Measurements from ENCODE around the gene NDFIP2.

Gene NDFIP2

DNA sequence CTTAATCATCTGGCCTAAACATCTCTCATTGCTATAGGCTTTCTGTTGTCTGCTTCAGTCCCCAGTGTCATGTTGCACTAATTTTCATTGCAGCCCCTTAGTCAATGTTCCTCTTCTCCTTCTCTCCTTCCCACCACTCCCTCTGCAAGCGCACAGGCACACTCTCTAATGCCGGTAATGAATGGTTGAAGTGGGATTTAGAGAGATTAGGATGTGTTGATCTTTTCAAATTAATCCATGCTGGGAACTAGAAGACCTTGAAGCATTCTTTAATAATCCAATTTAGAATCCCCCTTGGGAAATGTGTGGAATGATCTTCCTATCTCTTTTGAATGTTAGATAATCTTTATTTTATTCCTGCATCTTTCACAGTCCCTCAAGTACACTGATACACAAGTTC is 33.2 kb upstream of the NDFIP2 start:
- TF ChIP-seq SNAI2 (CRISPR knock-in tag; IDR thresholded peaks at IDR 0.05) (no peak), CSDC2 (CRISPR knock-in tag; IDR thresholded peaks at IDR 0.05) (no peak), ESRRG (CRISPR knock-in tag; IDR thresholded peaks at IDR 0.05) (no peak), ZNF70 (CRISPR knock-in tag; IDR thresholded peaks at IDR 0.05) (no peak), ZFP3 (CRISPR knock-in tag; IDR thresholded peaks at IDR 0.05) (no peak), ARNTL (CRISPR knock-in tag; IDR thresholded peaks at IDR 0.05; ENCODE audit: borderline replicate concordance, low read depth) (no peak), RARB (CRISPR knock-in tag; IDR thresholded peaks at IDR 0.05) (no peak), ZC3H10 (CRISPR knock-in tag; IDR thresholded peaks at IDR 0.05) (no peak), TOX (CRISPR knock-in tag; IDR thresholded peaks at IDR 0.05; ENCODE audit: borderline replicate concordance) (no peak), ZNF565 (CRISPR knock-in tag; conservative IDR thresholded peaks at IDR 0.05; ENCODE audit: low read depth) (no peak), ZFP30 (CRISPR knock-in tag; IDR thresholded peaks at IDR 0.05) (no peak)
- TF ChIP-seq, protein P1, sequence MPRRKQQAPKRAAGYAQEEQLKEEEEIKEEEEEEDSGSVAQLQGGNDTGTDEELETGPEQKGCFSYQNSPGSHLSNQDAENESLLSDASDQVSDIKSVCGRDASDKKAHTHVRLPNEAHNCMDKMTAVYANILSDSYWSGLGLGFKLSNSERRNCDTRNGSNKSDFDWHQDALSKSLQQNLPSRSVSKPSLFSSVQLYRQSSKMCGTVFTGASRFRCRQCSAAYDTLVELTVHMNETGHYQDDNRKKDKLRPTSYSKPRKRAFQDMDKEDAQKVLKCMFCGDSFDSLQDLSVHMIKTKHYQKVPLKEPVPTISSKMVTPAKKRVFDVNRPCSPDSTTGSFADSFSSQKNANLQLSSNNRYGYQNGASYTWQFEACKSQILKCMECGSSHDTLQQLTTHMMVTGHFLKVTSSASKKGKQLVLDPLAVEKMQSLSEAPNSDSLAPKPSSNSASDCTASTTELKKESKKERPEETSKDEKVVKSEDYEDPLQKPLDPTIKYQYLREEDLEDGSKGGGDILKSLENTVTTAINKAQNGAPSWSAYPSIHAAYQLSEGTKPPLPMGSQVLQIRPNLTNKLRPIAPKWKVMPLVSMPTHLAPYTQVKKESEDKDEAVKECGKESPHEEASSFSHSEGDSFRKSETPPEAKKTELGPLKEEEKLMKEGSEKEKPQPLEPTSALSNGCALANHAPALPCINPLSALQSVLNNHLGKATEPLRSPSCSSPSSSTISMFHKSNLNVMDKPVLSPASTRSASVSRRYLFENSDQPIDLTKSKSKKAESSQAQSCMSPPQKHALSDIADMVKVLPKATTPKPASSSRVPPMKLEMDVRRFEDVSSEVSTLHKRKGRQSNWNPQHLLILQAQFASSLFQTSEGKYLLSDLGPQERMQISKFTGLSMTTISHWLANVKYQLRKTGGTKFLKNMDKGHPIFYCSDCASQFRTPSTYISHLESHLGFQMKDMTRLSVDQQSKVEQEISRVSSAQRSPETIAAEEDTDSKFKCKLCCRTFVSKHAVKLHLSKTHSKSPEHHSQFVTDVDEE (CRISPR knock-in tag; IDR thresholded peaks at IDR 0.05): no peak
- TF ChIP-seq, protein P2, sequence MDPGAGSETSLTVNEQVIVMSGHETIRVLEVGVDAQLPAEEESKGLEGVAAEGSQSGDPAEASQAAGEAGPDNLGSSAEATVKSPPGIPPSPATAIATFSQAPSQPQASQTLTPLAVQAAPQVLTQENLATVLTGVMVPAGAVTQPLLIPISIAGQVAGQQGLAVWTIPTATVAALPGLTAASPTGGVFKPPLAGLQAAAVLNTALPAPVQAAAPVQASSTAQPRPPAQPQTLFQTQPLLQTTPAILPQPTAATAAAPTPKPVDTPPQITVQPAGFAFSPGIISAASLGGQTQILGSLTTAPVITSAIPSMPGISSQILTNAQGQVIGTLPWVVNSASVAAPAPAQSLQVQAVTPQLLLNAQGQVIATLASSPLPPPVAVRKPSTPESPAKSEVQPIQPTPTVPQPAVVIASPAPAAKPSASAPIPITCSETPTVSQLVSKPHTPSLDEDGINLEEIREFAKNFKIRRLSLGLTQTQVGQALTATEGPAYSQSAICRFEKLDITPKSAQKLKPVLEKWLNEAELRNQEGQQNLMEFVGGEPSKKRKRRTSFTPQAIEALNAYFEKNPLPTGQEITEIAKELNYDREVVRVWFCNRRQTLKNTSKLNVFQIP (CRISPR knock-in tag; IDR thresholded peaks at IDR 0.05; ENCODE audit: borderline replicate concordance, low read depth): no peak
- TF ChIP-seq, protein P3, sequence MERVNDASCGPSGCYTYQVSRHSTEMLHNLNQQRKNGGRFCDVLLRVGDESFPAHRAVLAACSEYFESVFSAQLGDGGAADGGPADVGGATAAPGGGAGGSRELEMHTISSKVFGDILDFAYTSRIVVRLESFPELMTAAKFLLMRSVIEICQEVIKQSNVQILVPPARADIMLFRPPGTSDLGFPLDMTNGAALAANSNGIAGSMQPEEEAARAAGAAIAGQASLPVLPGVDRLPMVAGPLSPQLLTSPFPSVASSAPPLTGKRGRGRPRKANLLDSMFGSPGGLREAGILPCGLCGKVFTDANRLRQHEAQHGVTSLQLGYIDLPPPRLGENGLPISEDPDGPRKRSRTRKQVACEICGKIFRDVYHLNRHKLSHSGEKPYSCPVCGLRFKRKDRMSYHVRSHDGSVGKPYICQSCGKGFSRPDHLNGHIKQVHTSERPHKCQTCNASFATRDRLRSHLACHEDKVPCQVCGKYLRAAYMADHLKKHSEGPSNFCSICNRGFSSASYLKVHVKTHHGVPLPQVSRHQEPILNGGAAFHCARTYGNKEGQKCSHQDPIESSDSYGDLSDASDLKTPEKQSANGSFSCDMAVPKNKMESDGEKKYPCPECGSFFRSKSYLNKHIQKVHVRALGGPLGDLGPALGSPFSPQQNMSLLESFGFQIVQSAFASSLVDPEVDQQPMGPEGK (CRISPR knock-in tag; IDR thresholded peaks at IDR 0.05; ENCODE audit: borderline replicate concordance): no peak
- ATAC-seq: no peak

DNA sequence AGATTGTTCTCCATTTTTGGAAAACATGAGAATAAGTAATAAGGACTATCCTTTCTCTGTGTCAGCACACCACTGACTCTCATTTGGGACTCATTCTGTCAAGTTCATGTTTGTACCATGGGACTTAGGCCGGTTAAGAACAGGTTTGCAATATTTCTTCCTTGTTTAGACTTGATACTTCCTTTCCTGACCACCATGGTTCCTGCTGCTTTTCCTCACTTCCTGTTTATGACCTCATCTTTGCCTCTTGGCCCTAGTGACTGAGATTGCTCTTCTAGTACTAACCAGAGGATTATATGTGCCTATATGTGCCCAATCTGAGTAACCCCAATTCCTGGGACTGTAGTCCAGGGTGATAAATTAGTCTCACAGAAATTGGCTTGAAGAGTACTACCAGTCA is 32.5 kb upstream of the NDFIP2 start:
- no peak for TF ChIP-seq ZNF70 (CRISPR knock-in tag; IDR thresholded peaks at IDR 0.05)
- TF ChIP-seq, protein P2 (CRISPR knock-in tag; IDR thresholded peaks at IDR 0.05; ENCODE audit: borderline replicate concordance, low read depth): no peak
- no peak for ATAC-seq

DNA sequence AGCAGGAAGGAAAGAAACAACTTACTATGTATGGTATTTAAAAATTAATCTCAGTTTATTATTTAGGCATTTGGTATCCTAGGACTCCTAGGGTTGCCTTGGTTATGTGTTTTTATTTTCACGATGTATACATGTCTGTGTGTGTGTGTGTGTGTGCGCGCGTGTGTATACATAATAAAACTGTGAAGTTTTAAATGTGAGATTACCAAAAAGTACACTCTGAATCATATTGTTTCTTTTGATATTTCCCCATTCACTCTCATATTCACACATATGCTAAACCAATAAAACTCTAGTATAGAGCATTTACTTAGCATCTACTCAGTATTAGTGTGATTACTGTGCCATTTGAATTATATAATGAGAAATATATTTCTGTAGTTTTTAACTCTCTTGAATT is 30.8 kb upstream of the NDFIP2 start:
- no peak for ATAC-seq
- TF ChIP-seq, protein P4, sequence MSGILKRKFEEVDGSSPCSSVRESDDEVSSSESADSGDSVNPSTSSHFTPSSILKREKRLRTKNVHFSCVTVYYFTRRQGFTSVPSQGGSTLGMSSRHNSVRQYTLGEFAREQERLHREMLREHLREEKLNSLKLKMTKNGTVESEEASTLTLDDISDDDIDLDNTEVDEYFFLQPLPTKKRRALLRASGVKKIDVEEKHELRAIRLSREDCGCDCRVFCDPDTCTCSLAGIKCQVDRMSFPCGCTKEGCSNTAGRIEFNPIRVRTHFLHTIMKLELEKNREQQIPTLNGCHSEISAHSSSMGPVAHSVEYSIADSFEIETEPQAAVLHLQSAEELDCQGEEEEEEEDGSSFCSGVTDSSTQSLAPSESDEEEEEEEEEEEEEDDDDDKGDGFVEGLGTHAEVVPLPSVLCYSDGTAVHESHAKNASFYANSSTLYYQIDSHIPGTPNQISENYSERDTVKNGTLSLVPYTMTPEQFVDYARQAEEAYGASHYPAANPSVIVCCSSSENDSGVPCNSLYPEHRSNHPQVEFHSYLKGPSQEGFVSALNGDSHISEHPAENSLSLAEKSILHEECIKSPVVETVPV (CRISPR knock-in tag; IDR thresholded peaks at IDR 0.05): no peak
- TF ChIP-seq ZNF565 (CRISPR knock-in tag; conservative IDR thresholded peaks at IDR 0.05; ENCODE audit: low read depth) (no peak), ZC3H10 (CRISPR knock-in tag; IDR thresholded peaks at IDR 0.05) (no peak), ISL1 (CRISPR knock-in tag; IDR thresholded peaks at IDR 0.05) (no peak), ZNF70 (CRISPR knock-in tag; IDR thresholded peaks at IDR 0.05) (no peak), RARB (CRISPR knock-in tag; IDR thresholded peaks at IDR 0.05) (no peak), SNAI2 (CRISPR knock-in tag; IDR thresholded peaks at IDR 0.05) (no peak), TOX (CRISPR knock-in tag; IDR thresholded peaks at IDR 0.05; ENCODE audit: borderline replicate concordance) (no peak), OSR1 (CRISPR knock-in tag; IDR thresholded peaks at IDR 0.05) (no peak), PPARA (CRISPR knock-in tag; IDR thresholded peaks at IDR 0.05; ENCODE audit: borderline replicate concordance) (no peak), BACH2 (CRISPR knock-in tag; IDR thresholded peaks at IDR 0.05; ENCODE audit: borderline replicate concordance) (no peak)
- TF ChIP-seq, protein P5, sequence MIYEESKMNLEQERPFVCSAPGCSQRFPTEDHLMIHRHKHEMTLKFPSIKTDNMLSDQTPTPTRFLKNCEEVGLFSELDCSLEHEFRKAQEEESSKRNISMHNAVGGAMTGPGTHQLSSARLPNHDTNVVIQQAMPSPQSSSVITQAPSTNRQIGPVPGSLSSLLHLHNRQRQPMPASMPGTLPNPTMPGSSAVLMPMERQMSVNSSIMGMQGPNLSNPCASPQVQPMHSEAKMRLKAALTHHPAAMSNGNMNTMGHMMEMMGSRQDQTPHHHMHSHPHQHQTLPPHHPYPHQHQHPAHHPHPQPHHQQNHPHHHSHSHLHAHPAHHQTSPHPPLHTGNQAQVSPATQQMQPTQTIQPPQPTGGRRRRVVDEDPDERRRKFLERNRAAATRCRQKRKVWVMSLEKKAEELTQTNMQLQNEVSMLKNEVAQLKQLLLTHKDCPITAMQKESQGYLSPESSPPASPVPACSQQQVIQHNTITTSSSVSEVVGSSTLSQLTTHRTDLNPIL (CRISPR knock-in tag; IDR thresholded peaks at IDR 0.05; ENCODE audit: low read depth): no peak
- TF ChIP-seq, protein P1 (CRISPR knock-in tag; IDR thresholded peaks at IDR 0.05): no peak
- TF ChIP-seq, protein P3 (CRISPR knock-in tag; IDR thresholded peaks at IDR 0.05; ENCODE audit: borderline replicate concordance): no peak
